Ishikawa (cell line): ENCODE data around the gene KIF13A.

Source experiments
- EGR1 ChIP-seq: IDR thresholded peaks from 2 replicates; pipeline ENCODE4 v1.6.1; 2012
- NFIC ChIP-seq: IDR thresholded peaks from 2 replicates; pipeline ENCODE4 v1.6.1; 2012

DNA sequence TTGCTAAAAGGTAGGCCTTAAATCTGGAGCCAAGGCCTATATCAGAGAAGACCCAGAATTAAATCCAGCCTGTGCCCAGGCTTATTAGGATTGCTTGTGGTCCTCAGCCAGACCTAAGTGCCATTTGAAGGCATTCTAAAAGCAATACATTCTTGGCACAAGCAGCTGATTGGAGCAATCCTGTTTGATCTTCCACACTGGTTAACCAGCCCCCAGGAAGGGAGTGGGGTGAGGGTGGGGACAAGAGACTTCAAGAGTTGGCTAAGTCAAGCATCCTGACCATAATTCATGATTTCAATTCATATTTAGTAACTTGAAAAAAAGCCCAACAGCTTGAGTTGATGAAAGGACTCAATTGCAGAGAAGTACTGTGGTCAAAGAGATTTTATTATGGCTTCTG, 128.9 kb downstream of the KIF13A start:
- TF ChIP-seq EGR1 (no peak), NFIC (no peak)
